ENCODE measurements around the gene C16orf90. TPM values are rescaled to one million over a fixed set of nuclear protein-coding genes. Genes with fewer than 3 reads are reported as not detected.

C16orf90 gene
- total RNA-seq, 1 experiment from 2014 or later = not detected

DNA sequence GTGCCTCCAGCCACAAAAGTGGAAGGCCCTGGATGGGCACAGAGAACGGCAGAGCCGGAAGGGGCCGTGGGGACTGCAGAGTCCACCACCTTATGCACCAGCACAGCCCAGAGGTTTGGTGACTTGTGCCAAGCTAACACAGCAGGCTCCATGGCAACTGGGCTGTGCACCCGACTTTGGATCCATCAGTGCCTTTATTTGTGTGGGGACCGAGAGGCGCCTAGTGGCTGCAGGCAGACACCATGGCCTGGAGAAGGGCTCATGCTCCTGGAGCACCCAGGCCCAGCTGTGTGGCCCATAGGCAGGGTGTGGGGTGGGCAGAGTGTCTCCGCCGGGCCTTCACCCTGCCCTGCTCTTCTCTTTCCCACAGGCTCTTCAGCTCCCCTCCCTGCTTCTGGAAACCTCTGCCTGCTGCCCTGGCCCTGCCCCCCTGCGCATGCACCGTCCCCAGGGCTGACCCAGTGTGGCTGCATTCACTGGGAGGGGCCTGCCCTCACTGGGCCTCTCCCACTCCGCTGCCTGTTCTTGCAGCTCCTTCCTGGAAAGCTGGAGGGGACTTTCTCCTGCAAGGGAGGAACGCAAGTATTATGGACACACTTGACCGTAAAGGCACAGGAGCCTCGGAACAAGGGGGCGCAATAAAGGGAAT is 10.1 kb downstream of the C16orf90 start:
- ATAC-seq = no peak
- H3K27ac ChIP-seq (ENCODE audit: low read length) = no peak overlapping the region
- no peak for DNase-seq
- TF ChIP-seq EZH2 (IDR thresholded peaks at IDR 0.05; ENCODE audit: low read length, unreplicated experiment) (no peak), EZH2phosphoT487 (IDR thresholded peaks at IDR 0.05; ENCODE audit: borderline replicate concordance, low read length) (no peak)
- TF ChIP-seq, protein P1, sequence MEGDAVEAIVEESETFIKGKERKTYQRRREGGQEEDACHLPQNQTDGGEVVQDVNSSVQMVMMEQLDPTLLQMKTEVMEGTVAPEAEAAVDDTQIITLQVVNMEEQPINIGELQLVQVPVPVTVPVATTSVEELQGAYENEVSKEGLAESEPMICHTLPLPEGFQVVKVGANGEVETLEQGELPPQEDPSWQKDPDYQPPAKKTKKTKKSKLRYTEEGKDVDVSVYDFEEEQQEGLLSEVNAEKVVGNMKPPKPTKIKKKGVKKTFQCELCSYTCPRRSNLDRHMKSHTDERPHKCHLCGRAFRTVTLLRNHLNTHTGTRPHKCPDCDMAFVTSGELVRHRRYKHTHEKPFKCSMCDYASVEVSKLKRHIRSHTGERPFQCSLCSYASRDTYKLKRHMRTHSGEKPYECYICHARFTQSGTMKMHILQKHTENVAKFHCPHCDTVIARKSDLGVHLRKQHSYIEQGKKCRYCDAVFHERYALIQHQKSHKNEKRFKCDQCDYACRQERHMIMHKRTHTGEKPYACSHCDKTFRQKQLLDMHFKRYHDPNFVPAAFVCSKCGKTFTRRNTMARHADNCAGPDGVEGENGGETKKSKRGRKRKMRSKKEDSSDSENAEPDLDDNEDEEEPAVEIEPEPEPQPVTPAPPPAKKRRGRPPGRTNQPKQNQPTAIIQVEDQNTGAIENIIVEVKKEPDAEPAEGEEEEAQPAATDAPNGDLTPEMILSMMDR (conservative IDR thresholded peaks at IDR 0.05; ENCODE audit: low read depth, low read length) = no peak
- H3K36me3 ChIP-seq (ENCODE audit: low read depth, low read length) = no peaks in the 10 kb centered on the region
- ChIA-PET POLR2A (ENCODE audit: unreplicated experiment) (no interaction called here), CTCF (no interaction called here)
- H3K9me3 ChIP-seq (ENCODE audit: low read length) = no peaks in the 10 kb centered on the region
- intact Hi-C loops (cut with micrococcal nuclease) = no loop called here
- no peak overlapping the region for H3K9ac ChIP-seq (ENCODE audit: low read length)
- H3K4me3 ChIP-seq (ENCODE audit: low read length) = no peak overlapping the region
- no peaks in the 10 kb centered on the region for H3F3A ChIP-seq (ENCODE audit: low read length, unreplicated experiment)
- no peak overlapping the region for H3K4me2 ChIP-seq (ENCODE audit: low read length)
- no peaks in the 10 kb centered on the region for H4K20me1 ChIP-seq (ENCODE audit: low read length)
- no peak overlapping the region for H2AFZ ChIP-seq (ENCODE audit: low read length)
- H3K79me2 ChIP-seq (ENCODE audit: low read length) = no peaks in the 10 kb centered on the region
- no peaks in the 10 kb centered on the region for H3K27me3 ChIP-seq (ENCODE audit: low read length)
- no peaks in the 10 kb centered on the region for H3K4me1 ChIP-seq (ENCODE audit: insufficient read depth, low read length)
- H3K9me2 ChIP-seq (replicated peaks; ENCODE audit: low read length) = no peaks in the 10 kb centered on the region
- BruUV-seq (replicated peaks) = TSS peak; percentile 11

DNA sequence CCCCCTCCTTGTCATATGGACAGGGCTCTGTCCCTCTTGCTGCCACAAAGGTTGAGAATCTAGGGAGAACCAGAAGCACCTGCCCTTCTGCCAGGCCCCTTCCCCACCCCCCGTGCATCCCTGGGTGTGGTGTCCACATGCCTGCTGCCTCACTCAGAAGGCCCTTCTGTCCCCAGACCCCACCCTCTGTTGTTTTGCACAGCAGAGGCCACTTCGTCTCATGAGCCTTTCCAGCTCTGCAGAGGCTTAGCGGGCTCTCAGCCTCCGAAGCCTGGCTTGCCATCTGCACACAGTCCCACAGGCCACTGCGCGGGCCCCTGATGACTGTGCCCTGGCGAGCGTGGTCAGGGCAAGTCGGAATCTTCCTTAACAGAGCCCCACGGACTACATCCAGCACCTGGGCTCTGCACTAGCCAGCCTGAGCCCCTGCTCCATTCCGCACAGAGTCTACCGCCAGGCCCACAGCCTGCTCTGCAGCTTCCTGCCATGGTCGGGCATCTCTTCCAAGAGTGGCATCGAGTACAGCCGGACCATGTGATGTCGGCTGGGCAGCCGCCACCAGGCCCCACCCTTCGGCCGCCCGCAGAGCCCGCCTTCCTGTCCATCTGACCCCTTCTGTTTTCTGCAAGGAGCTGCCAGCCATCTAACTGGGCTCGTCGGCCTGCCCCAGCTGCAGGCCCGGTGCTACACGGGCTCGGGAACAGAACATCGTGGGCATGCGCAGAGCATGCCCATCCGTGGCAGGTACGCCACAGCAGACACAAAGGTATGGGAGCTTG is 10.8 kb downstream of the C16orf90 start:
- ChIA-PET POLR2A (ENCODE audit: unreplicated experiment) (no interaction called here), CTCF (no interaction called here)
- Histone ChIP-seq H3F3A (ENCODE audit: low read length, unreplicated experiment) (no peaks in the 10 kb centered on the region), H4K20me1 (ENCODE audit: low read length) (no peaks in the 10 kb centered on the region), H3K4me3 (ENCODE audit: low read length) (no peak overlapping the region), H3K9ac (ENCODE audit: low read length) (no peak overlapping the region), H3K9me2 (replicated peaks; ENCODE audit: low read length) (no peaks in the 10 kb centered on the region), H3K36me3 (ENCODE audit: low read depth, low read length) (no peaks in the 10 kb centered on the region; the same call in 1 of the 2 replicates), H3K4me1 (ENCODE audit: insufficient read depth, low read length) (no peaks in the 10 kb centered on the region), H2AFZ (ENCODE audit: low read length) (no peak overlapping the region), H3K9me3 (ENCODE audit: low read length) (no peaks in the 10 kb centered on the region), H3K27ac (ENCODE audit: low read length) (no peak overlapping the region), H3K79me2 (ENCODE audit: low read length) (no peaks in the 10 kb centered on the region), H3K4me2 (ENCODE audit: low read length) (no peak overlapping the region), H3K27me3 (ENCODE audit: low read length) (no peaks in the 10 kb centered on the region)
- BruUV-seq (replicated peaks) = no TSS peak
- no peak for ATAC-seq
- no peak for DNase-seq
- intact Hi-C loops (cut with micrococcal nuclease) = no loop called here
- no peak for TF ChIP-seq EZH2 (IDR thresholded peaks at IDR 0.05; ENCODE audit: low read length, unreplicated experiment)
- TF ChIP-seq EZH2phosphoT487 (IDR thresholded peaks at IDR 0.05; ENCODE audit: borderline replicate concordance, low read length) = no peak
- TF ChIP-seq, protein P1 (conservative IDR thresholded peaks at IDR 0.05; ENCODE audit: low read depth, low read length) = no peak

All from PC-3 (cell line).